Measurements from ENCODE around the gene MPP3. TPM values are rescaled to one million over a fixed set of nuclear protein-coding genes. Genes with fewer than 3 reads are reported as not detected.

The MPP3 gene
- polyA plus RNA-seq, 1 donor, result 5.8 TPM

DNA sequence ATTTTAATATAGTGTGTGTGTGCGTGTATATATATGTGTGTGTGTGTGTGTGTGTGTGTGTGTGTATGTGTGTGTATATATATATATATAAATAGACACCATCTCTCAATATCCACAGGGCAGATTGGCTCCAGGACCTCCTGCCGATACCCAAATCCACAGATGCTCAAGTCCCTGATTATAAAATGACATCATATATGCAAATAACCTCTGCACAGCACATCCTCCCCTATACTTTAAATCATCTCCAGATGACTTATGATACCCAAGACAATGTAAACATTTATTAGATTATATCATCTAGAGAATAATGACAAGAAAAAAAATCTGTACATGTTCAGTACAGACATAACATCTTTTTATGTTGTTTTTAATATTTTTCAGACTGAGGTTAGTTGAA lies 62.0 kb downstream of the MPP3 start:
- DNase-seq, result no peak

DNA sequence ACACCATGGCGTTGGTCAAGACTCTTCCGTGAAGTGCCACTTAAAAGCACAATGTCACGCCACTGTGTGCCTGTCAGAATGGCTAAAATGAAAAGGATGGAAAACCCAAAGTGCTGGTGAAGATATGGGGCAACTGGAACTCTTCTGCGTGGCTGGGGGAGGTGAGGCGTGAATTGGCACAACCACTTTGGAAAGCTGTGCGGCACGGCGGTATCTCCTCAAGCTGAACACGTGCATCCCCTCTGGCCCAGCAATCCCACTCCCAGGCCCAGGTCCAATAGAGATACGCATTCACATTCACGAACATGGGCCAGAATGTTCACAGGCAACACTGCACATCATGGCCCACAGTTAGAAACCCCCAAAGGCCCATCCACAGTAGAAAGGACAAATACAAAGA lies 63.1 kb downstream of the MPP3 start:
- no peak for DNase-seq

GRCh38 chr17:43769426-43769825 lies 63.5 kb downstream of the MPP3 start:
- no peak for DNase-seq

DNA sequence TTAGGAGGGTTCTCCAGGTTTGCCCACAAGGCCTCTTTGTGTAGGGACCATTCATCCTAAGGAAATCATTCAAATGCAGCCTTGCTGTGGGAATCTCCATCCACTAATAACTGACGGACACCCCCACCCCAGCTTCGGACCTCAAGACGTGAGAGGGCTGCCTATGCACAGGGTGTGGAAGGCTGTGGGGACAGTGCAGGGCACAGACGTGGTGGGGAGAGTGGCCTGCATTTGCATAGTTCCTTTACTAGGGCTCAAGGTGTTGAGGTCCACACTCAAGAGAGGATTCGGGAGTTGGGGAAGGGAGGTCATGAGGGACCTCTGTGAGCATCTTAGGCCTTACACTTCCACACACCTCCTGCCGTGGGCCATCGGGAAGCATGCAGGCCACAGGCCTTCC lies 64.0 kb downstream of the MPP3 start:
- no peak for DNase-seq

- DNase-seq, result peak; percentile 40
Measured at GRCh38 chr17:43768382-43768781, 64.6 kb downstream of the MPP3 start.

DNA sequence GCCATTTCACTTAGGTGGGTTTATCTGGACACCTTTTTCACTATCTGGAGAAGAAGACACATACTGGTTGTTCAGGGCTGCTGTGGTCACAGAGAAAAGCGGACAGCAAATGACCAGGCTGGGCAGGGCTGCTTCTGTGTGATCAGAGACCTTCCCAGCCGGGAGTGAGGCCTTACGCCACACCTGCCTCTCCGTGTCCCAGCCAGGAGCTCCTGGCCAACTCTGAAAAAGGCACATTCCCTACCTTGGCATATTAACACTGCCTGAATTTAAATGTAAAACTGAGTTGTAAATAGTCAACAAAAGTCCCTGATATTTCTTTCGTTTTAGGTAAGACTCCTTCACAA lies 65.3 kb downstream of the MPP3 start:
- no peak for DNase-seq

DNA sequence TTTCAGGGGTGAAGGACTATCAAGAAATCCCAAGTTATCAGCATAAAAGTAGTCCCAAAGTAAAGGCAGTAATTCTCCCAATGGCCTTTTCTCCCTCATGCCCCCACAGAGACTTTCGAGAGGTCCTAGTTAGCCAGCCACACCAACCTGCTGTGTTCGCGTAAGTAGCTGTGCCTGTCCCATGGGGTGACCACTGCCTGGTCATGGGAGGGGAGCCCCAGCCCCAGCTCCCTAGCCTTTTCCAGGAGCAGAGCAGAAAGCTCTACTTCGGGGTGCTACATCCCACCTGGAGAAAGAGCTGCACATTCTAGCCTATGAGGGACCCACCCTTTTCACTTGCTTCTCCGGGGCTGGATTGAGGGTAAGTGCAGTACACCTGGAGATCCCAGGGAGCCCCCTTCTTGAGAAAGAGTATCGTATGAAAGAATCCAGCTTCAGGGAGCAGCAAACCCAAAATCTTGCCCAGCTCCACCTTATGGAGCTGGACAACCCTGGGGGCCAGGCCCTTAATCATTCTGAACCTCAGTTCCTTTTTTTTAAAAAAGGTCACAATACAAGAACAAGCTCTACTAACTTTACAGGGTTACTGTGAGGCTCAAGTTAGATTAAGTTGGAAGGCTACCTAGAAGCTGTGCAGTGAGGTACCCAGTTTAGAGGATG lies 65.8 kb downstream of the MPP3 start:
- no peak for DNase-seq

GRCh38 chr17:43766413-43767052 lies 66.4 kb downstream of the MPP3 start:
- peak; percentile 26 for DNase-seq

GRCh38 chr17:43760254-43760852 lies 72.6 kb downstream of the MPP3 start:
- DNase-seq, result peak; percentile 87

- DNase-seq, result no peak
Measured at GRCh38 chr17:43759836-43760235, 73.1 kb downstream of the MPP3 start.

GRCh38 chr17:43758497-43759174 lies 74.3 kb downstream of the MPP3 start, which contains the start of gene SOST:
Gene SOST, minus strand, starts transcription at chr17:43758791. Its CDS starts 50 bp downstream, at chr17:43758741.
- DNase-seq, result no peak

DNA sequence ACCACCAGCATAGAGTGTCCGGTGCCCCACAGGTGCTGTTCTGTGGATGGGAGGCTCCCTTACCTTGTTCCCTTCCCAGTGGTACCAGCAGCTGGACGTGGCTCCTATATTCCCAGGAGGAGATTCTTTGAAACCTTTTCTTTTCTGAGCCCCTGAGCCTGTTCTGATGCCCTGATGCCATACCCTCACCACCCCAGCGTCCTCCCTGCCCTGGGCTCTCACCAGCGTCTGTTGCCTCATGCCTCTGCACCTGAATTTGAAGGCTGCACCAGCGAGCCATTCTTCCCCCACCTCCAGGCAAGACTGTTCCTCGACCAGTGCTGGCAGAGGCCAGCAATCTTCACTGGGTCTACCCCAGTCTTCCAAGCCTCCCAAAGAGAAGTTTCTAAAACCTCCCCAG lies 74.9 kb downstream of the MPP3 start:
- no peak for DNase-seq

DNA sequence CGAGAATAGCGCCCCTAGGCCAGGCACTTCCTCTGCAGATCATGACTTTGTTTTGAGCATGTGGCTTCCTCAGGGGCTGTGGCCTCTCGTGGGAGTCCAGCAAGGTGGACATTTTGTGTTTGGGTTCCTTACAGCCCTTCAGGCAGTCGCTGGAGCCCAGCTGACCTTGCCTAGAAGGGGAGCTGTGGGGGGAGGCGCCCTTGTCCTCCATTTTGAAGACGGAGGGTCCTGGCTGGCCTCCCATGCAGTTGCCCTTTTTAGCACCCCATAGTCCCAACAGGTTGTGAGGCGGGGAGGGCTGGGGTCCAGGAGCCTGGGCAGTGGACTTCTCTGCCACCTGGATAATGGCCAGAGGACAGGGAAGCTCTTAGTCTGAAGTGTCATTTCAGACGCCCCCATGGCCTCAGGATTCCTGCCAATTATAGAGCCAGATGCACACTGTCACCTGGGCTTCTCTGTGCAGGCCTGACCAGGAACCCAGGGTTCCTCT lies 75.7 kb downstream of the MPP3 start:
- no peak for DNase-seq

GRCh38 chr17:43756201-43756600 lies 76.7 kb downstream of the MPP3 start:
- no peak for DNase-seq

GRCh38 chr17:43755389-43755875 lies 77.5 kb downstream of the MPP3 start:
- DNase-seq, result peak; percentile 29

GRCh38 chr17:43754947-43755346 lies 78.0 kb downstream of the MPP3 start:
- DNase-seq, result no peak

DNA sequence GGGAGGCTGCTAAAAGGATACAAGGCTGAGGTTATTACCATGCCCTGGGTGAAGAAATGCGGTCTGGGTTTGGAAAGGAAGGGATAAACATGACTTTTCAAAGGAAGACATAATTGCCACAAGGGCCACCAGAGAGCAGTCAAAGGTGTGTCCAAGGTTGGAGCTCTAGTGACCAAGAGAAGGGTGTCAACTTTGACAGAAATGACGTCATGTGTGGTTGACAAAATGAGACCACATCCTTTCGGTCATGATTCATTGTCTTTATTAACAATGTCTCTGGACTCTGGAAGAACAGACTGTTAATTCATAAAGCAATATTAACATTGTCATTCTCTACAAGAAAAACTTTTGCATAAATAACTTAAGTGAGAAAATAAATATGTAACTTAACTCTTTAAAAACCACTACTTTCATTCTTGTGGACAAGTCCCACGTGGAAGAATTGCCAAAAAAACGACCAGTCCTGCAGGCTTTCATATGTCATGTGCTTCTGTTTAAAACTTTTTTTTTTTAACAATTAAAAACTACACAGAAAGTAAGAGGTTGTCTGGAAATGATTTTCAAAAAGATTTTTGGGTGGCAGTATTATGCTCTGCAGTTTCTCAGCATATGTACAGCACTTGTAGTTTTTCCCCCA lies 79.3 kb downstream of the MPP3 start:
- no peak for DNase-seq

Other genes starting within 250 kb of the MPP3 start
- gene MEOX1, start 171.2 kb downstream of the MPP3 start, polyA plus RNA-seq (ENCODE audit: insufficient read length), result 10.1 TPM
- gene SOST, start 74.4 kb downstream of the MPP3 start, polyA plus RNA-seq (ENCODE audit: insufficient read length), result not detected
- gene DUSP3, start 54.2 kb downstream of the MPP3 start, polyA plus RNA-seq (ENCODE audit: insufficient read length), result 81.0 TPM
- gene CFAP97D1, start 52.7 kb downstream of the MPP3 start, polyA plus RNA-seq (ENCODE audit: insufficient read length), result not detected
- gene CD300LG, start 14.0 kb upstream of the MPP3 start, polyA plus RNA-seq (ENCODE audit: insufficient read length), result 3.3 TPM
- 2.2 TPM for gene MPP2, start 74.4 kb upstream of the MPP3 start, polyA plus RNA-seq (ENCODE audit: insufficient read length)
- gene PPY, start 109.3 kb upstream of the MPP3 start, polyA plus RNA-seq (ENCODE audit: insufficient read length), result not detected
- gene PYY, start 120.8 kb upstream of the MPP3 start, polyA plus RNA-seq (ENCODE audit: insufficient read length), result not detected
- gene NAGS, start 171.5 kb upstream of the MPP3 start, polyA plus RNA-seq (ENCODE audit: insufficient read length), result 0.19 TPM
- gene TMEM101, start 181.8 kb upstream of the MPP3 start, polyA plus RNA-seq (ENCODE audit: insufficient read length), result 33.1 TPM
- gene LSM12, start 233.5 kb upstream of the MPP3 start, polyA plus RNA-seq (ENCODE audit: insufficient read length), result 23.3 TPM
- gene G6PC3, start 237.6 kb upstream of the MPP3 start, polyA plus RNA-seq (ENCODE audit: insufficient read length), result 39.3 TPM